Measurements from ENCODE around the gene BCAR3.
"Not testable (repeated sequence)": the region's sequence is repeated elsewhere in the genome, so short reads cannot be mapped to it uniquely, and the experiment has no call there.

The BCAR3 gene

DNA sequence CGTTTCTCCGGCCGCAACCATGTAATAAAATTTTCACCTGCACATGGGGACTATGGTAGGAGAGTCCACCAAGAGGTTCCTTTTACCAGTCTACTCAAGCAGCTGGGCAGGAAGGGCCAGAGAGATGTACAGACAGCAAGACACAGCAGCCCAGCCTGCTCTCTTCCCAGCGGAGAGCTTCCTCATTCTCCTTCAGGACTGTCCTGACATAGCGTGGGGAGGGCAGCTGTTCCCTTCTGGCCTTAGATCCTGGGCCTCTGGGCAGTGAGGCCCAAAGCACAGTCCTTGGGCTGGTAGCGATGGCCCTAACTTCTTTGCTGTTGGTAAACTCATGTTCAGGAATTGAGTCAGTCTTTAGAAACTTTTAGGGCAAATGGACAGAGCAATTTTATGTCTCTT, 89.1 kb downstream of the BCAR3 start:
- no peak for DNase-seq

DNA sequence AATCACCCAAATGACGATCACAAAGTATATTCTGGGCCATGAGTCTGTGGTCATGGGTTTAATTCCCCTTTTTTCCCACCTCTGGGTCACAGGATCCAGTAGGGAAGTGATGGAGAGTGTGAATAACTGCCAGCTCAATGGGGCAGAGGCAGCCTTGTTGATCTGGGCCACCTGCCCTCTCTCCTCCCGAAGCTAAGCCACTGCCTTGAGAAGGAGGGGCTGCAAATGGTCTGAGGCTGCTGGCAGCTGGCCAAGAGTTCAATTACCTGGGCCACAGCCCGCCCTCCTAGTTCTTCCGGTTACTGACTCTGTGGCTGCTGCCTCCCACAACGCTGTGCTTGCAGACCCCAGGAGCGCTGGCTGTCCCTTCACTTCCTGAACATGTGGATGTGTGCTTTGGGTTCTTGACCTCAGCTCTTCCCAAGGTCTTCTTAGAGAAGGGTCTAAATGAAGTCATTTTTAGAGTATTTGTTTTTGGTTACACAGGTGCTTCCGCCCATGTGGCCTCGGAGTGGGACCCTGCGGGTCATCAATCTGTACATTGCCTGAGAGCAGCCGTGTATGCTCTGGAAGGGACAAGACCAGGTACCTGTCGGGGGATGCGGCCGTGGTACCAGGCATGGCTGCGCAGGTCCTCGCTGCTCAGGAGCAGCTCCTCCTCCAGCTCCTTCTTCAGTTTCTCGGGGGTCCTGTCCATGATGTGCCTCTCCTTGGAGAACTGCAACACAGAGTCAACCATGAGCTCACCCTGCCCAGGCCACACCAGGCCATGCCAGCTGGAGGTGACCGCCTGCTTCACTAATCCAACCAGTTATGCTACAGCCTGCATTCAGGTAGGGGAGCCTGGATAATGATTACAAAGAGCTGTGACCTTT, 89.7 kb downstream of the BCAR3 start:
- no peak for DNase-seq

DNA sequence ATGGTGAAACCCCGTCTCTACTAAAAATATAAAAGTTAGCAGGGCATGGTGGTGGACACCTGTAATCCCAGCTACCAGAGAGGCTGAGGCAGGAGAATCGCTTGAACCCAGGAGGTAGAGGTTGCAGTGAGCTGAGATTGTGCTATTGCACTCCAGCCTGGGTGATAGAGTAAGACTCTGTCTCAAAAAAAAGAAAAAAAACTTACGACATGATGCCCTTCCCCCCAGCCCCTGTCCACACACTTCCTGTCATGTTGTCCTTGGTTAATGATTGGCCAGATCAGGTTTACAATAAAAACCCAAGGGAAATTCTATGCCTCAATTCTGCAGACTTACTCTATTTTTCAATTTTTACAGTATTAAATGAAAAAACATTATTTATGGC, 90.4 kb downstream of the BCAR3 start:
- DNase-seq: not testable (repeated sequence)

DNA sequence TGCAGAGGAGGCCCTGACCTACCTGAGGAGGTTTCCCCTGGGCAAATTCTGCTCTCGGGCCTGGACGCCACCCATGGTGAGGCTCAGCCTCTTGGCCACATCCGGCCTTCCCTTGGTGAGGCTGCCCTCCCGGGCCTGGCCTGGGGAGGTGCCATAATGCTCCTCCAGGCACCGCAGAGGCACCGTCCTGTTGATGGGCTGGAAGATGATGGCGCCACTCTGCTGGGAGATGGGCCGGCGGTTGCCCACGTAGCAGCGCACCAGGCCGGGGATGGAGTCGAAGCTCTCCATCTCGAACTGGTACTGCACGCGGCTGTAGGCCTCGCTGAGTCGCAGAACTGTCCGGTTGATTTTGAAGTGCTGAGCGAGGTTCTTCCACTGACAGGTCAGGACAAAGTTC, 92.7 kb downstream of the BCAR3 start:
- DNase-seq: no peak

DNA sequence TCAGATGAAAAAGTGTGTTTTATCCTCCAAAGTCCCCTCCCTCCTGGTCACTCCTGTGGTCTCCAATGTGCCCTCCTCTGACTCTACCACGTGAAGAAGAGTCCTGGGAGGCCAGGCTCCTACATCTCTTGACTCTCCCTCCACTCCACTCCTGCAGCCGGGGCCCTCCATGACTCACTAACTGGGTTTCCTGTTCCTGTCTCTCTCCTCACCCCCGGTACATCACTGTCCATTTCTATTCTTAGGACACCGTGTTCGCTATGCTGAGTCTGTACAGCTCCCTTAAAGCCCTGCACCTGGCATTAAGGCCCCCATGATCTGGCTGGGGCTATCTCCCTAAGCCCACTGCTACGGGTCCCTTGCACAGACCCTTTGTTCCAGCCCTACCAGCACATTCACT, 93.4 kb downstream of the BCAR3 start:
- no peak for DNase-seq

DNA sequence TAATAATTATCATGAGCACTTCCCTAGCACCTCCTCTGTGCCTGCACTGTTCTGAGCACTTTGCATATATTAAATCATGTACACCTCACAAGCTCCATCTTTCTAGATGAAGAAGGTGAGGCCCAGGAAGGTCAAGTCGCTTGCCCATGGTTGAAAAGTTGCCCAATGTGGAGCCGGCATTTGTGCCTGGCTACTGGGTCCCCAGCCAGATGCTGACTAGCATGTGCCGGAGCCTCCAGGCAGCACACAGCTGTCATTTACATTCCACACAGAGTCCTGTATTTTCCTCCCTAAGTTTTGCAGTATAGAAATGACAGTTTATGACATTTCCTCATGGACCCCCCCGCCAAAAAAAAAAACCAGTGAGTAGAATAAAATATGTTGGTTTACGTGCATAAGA, 94.3 kb downstream of the BCAR3 start:
- no peak for DNase-seq

DNA sequence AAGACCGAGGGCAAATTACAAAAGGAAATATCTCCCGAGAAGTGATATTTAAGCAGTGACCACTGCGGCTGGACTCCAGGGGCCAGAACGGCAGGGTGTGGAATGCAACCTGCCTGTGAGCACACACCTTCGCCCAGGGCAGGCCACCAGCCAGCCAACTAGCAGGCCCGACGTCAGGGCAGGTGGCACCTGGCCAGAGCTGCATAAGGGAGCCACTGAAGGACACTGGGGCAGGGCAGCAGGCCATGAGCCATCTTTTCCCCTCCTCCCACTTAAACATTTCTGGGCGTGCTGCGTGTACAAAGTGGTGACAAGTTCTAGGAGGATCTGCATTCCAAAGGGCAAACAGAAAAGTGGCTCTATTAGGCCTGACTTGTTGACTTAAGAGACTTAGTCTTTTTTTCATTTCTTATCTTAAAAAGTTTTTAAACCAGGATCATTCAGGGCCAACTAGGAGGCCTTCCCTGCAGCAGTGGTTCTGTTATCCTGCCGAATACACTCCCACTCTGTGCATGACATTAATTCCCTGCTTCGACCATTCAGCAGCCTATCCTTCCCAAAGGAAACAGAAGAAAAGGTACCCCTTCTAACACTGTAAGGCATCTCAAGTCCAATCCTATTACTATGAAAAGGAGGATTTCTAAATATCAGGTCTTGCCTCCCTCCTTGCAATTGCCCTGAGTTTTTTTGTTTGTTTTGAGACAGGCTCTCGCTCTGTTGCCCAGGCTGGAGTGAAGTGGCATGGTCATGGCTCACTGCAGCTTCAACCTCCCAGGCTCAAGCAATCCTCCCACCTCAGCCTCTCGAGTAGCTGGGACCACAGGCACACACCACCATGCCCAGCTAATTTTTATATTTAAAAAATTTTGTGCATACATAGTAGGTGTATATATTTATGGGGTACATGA, 96.3 kb downstream of the BCAR3 start:
- no peak for DNase-seq

DNA sequence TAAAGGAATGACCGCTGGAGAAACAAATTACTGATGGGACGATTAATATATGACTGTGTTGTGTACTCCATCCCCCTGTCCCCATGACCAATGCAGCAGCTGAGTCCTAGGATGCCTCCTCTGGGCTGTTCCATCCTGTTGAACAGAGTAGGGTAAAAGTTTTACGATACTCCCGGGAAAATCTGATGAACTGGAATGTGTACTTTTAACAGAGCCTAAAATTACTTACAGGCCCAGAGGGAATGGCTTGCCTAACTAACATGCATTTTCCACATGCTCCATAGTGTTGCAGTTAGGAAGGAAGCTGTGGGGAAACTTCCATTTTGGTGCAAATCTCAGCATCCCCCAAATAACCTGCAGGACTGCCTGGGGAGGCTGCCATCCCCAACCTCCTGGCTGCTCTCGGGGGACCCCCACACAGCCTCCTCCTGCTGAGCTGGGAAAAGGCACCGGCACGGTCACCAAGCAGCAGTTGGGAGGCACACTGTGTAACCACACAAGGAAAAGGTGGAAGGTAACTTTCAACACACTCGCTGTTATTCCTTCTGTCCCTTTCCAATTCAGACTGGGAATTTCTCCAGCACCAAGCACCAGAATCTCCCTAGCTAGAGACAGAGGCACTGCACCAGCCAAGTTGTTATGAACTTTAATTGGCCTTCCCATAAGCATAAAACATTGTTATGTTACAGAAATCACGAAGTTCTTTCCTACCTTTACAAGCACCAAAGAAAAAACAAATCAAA, 97.2 kb downstream of the BCAR3 start:
- no peak for DNase-seq

DNA sequence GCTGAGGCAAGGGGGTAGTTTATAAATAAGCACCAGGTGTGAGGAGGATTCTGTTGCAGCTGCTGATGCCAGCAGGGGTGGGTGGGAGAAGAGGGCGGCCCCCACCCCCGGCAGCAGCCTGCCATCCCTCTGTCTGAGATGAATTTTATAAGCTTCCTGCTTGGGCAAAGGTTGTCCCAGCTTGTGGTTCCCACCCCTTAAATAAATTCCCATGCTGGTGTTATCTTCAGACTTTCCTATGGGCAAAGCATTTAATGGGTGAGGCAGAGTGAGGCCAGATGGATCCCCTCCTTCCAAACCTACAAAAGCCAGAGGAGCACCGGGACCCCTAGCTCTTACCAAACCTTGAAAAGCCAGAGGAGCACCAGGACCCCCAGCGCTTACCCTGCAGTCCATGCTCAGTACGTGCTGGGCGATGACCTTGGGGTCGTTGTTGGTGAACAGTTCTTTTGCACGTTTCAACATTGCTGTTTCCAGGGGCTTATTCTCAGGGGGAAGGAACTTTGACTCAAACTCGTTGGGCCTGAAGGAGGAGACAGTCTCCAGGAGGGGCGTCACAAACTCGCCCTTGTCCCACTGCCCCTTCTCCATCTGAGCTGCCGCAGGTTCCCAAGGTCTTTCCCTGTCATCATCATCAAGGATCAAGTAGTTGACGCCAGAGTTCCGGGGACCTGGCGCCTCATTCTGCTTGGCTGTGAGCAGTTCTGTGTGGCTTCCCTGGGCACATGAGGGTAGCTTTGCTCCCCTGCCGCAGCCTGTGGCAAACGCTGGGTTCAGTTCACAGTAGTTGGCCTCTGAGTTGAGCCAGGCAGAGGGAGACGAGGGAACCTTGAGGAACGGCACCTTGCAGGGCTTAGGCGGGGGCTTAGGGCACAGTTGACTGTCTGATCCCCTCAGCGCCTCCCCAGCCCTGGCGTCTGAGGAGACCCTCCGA, 99.5 kb downstream of the BCAR3 start:
- no peak for DNase-seq

DNA sequence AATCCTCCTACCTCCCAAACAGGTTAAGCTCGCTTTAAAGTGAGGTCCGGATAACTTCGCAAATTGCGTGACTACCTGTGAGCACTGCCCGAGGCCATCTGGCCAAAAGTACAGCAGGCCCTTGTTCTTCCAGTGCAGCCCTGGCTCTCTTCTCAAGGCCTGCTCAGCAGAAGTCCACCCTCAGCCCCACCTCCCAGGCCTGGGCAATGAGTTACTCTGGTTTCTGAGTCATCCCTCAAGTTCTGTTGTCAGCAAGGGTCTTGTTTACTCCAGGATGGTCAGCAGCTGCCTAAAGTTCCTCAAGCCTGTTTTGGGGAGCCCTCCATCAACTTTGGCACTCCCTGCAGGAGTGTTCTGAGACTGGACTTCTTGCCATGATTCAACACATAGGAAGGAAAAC, 101.7 kb downstream of the BCAR3 start:
- DNase-seq: no peak

DNA sequence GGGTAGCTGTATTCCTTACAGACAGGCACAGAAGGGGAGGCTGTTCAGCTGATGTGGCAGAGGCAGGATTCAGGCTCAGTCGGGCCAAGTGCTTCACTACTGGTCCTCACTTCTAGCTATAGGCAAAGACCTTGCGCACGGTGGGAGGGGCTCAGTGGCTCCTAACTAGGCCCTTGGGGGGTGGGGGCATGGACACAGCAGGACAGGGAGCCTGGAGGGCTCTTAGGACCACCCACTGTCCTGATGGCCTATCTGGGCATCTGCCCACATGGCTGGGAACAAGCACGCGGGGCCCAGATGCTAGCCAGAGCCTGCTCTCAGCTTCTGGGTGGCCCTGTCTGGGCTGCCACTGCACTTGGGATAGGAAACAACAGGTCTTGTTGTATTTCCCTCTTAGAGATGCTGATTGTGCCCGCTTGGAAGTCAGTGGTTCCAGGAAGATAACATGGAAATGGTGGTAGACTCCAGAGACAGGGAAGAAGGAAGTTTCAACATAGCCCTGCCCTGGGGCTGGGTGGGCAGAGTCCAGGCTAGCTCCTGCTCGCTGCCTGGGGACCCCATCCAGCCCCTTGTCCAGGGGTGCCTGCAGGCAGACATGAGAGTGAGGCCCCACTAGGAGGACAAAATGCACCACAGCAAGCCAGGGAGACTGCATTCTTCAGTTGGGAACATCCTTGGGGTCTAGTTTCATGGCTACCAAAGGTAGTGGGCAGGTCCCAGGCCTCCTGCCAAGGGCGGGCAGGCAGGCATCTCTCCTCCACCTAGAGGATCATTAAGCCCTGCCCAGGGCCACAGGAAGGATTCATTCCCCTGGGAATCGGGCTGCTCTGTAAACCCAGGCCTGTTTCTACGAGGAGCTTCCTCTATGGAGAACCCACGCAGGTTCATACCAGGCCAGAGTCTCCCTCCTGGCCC, 102.5 kb downstream of the BCAR3 start:
- no peak for DNase-seq

DNA sequence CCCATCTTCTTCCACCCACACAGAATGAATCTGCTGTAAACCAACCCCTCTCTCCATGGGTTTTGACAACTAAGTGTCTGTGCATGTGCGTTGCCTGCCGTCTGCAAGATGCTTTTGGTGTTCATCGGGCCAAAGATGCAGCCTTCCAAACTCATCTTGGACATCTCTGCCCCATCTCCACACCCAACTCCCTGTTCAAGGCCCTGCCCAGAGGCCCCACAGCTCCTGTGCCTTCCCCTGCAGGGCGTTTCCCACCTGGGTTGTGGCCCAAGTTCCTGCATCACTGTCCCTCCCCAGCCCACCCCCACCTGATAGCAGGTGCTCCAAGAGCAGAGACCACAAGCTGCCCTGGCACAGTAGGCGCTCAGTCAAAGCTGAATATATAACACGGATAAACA, 103.2 kb downstream of the BCAR3 start:
- DNase-seq: no peak

DNA sequence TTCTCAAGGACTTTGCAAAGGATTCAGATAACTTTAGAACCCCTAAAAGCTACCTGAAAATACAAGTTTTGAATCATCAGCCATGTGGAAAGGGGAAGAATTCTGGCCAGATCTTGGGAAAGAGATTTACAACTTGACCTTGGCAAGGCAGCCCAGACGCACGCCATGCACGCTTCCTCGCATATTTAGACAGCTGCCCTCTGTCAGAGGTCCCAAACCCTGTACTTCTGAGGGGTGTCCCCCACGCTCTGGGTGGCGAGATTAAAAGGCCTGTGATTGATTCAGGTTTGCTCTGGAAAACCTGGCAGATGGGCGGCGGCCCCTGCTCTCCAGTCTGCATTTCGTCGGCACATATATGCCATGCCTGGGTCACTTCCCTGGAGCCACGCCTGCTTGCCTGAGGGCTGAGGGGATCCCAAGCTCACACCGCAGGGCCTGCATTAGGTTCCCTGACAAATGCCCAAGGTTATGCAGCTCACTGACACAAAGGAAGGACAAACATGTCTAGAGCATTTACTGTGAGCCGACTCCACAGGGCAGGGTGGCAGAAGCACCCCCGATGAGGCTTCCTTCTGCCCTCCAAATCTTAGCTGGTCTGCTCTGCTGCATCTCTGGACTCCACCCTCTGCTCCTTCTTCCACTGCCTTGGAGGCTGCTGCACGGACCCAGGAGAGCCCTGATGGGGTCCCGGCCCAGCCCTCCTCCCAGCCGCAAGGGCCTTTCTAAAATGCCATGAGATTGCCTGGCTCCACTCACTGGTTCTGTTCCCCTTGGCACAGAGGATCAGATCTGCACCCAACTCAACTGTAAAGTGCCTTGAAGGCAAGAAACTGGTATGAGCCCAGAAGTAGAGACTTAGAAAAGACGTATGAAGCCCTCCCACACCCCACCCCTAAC, 103.9 kb downstream of the BCAR3 start:
- DNase-seq: no peak

DNA sequence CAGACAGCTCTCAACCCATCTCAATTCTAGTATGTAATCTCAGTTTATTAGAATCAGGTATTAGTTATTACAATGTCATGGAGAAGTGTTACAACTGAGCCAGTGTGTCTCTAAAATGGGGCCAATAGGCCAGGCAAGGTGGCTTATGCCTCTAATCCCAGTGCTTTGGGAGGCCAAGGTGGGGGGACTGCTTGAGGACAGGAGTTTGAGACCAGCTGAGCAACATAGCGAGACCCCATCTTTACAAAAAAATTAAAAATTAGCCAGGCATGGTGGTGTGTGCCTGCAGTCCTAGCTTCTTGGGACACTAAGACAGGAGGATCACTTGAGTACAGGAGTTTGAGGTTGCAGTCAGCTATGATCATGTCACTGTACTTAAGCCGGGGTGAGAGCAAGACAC, 104.9 kb downstream of the BCAR3 start:
- DNase-seq: no peak

DNA sequence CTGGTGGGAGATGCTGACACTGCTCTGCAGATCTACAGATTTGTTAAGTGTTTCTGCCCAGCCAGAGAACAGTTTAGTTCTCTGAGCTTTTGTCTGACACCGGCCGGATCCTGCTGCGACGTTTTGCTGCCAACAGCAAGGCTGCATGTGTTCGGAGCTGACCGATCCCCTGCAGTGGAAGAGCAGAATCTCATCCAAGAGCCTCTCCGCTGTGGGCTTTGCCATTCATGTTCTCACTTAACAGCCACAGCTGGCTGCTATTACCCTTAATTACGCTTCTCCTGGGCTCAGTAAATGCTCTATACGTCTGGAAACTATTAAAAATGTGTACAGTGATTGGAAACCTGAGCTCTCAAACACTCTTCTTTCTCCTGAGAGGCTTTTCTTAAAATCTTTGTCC, 105.3 kb downstream of the BCAR3 start:
- no peak for DNase-seq

DNA sequence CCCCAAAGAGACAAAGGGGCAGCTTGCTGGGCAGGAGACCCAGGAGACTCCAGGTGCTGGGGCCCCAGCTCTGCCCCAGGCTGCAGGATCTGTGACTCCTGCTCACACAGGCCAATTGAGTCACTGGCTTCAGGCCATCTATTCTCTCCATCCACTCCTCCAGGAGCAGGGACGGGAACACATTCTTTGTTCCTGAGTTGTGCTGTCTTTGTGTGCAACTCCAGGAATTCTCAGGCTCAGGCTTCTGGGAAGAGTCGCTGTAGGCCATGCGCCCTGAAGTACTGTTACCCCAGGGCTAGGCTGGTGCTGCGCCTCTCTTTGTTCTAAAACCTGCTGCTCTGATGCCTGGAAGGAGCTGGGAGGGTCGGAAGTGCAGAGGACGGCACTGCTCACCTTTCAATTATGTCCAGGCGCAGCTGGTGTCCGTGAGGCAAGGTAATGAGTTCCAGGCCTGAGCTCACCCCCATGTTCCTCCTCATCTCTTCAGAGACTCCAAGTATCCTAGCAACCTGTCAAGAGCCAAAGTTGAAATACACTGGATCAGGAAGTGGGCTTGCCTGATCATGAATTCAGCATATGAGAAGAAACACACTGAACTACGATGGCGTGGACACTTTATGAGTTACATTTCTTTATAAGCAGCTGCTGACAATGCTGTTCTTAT, 105.9 kb downstream of the BCAR3 start:
- no peak for DNase-seq

DNA sequence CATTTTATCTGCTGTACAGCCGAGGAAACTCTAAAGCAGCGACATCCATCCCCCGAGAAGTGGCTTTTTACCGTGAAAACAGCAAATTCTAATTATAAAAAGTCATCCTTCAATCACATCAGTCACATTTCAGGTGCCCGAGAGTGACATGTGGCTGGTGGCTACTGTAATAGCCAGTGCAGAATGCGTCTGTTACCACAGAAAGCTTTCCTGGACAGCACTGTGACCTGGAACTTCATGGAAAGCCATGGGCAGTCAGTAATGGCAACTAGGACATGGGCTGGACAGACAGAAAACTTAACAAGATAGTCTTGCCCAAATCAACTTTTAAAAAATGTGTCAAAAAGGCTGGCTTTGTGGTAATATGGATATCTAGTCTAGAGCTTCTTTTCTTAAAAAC, 106.6 kb downstream of the BCAR3 start:
- no peak for DNase-seq

DNA sequence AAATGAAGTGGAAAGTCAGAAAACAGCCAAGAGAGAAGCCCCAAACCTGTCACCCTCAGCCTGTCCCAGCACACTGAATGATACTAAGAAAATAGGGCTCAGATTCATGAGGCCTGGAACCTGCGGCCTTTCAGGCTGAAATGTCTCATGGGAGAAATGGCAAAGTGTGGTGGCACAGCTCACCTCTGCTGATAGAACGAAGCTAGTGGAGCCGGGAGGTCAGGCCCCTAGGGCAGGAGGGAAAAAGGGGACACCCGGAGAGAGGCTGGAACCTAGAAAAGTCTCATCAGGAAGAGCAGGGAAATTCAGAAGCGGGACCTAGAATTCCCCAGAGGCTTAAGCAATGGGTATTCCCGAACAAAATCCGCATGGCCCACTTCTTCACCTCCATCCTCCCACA, 107.1 kb downstream of the BCAR3 start:
- DNase-seq: no peak

DNA sequence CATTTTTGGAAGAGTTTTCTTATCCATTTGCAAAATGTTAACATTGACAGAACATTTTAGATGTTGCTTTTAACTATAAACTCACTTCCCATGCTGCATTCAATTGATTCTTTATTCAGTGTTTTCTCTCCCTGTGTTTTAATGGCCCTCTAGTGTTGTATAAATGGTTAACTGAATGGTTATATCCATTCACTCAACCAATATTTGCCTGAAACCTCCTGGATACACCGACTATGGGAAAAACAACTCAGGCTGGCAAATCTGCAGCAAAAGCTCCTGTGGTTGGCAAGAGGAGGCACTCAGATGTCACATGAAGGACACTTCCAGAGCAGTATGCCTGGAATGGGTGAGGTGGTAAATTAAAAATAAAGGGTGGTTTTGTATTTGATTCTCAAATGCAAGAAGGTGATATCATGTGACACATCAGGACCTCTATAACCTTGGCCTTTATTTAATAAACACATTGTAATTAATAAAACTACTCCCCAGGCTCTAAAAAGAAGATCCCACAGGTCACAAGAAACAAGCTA, 107.6 kb downstream of the BCAR3 start:
- no peak for DNase-seq

Measured in NCI-H1048 (cell line).